Ovary (tissue), 3 donors: ENCODE results near the gene RPL12.

ENCODE experiments used
- CTCF ChIP-seq, 3 donors: fragments of 450-650 bp in 2 of 3; fragments of 200-600 bp in 1 of 3; IDR thresholded peaks; one replicate each; pipeline versions ENCODE4 v1.5.1 to v1.8.0; 2016 to 2022; ENCODE audit warnings: antibody characterized with exemption in 3 of 3, mild to moderate bottlenecking in 1 of 3
- EP300 ChIP-seq: sonication (generic); formaldehyde crosslinking; IDR thresholded peaks from one replicate; pipeline ENCODE4 v1.6.1; 2017; ENCODE audit warnings: antibody characterized with exemption
- donor health status: DM: no; HTN: no; CAD: no.

GRCh38 chr9:127473501-127473900 lies 22.3 kb upstream of the RPL12 start:
- no peak for TF ChIP-seq EP300
- no peak for TF ChIP-seq CTCF (IDR thresholded peaks at IDR 0.05)
